ENCODE data around the gene OVCA2.

DNA sequence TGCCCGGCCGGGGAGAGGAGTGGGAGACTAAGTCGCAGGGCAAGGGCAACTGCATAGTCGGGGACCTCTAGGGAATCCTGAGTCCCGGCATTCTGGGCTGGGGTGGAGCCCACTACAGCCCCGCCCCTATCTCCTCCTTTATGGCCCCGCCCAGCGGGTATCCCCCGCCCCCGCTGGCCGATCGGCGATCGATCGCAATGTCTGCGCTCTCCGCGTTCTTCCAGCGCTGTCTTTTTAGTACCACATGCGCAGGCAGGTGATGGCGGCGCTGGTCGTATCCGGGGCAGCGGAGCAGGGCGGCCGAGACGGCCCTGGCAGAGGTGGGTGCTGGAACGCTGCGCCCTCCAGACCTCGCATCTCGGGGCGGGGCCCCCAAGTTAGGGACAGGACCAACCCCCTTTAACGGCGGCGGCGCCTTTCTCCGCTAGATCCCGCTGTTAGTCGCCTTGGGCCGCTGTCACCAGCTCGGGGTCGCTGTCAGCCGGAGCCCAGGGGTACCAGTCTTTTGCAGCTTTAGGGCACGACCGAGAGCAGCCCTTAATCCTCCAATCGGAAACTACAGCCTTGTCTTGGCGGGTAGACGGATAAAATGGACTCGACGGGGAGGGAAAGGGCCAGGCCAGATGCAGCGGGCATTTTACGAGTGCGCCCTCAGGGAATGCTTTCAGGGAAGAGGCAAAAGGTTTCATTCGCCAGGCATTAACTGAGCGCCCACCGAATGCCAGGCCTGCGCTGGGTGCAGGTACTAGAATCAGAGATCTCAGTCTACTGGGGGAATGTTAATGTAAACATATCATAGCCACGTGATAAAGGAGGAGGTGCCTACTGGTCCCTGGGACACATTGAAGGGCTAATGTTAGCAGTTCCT, 11.7 kb upstream of the OVCA2 start, which contains the start of gene DPH1:
- TF ChIP-seq, protein P1, sequence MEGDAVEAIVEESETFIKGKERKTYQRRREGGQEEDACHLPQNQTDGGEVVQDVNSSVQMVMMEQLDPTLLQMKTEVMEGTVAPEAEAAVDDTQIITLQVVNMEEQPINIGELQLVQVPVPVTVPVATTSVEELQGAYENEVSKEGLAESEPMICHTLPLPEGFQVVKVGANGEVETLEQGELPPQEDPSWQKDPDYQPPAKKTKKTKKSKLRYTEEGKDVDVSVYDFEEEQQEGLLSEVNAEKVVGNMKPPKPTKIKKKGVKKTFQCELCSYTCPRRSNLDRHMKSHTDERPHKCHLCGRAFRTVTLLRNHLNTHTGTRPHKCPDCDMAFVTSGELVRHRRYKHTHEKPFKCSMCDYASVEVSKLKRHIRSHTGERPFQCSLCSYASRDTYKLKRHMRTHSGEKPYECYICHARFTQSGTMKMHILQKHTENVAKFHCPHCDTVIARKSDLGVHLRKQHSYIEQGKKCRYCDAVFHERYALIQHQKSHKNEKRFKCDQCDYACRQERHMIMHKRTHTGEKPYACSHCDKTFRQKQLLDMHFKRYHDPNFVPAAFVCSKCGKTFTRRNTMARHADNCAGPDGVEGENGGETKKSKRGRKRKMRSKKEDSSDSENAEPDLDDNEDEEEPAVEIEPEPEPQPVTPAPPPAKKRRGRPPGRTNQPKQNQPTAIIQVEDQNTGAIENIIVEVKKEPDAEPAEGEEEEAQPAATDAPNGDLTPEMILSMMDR (IDR thresholded peaks at IDR 0.05; ENCODE audit: low read depth, low read length, missing input control) = no peak
- peak; percentile 58 for TF ChIP-seq REST (IDR thresholded peaks at IDR 0.05)
- TF ChIP-seq JUND (IDR thresholded peaks at IDR 0.05) = no peak
- peak; percentile 17 for TF ChIP-seq TAF1 (conservative IDR thresholded peaks at IDR 0.05)
- TF ChIP-seq MAX (IDR thresholded peaks at IDR 0.05) = peak; percentile 98
- TF ChIP-seq RXRA (IDR thresholded peaks at IDR 0.05) = peak in 1 of 2 donors; percentile 49
- TF ChIP-seq RAD21 (IDR thresholded peaks at IDR 0.05) = peak in 1 of 2 donors; percentile 62

All from liver (tissue), 3 donors.